ENCODE data around the gene SHISA9.

- TF ChIP-seq SMC3 (IDR thresholded peaks at IDR 0.05; ENCODE audit: low read depth, low read length) (no peak), BHLHE40 (IDR thresholded peaks at IDR 0.05; ENCODE audit: low read depth, low read length) (no peak), RCOR1 (IDR thresholded peaks at IDR 0.05; ENCODE audit: insufficient replicate concordance, low read length) (no peak), FOS (IDR thresholded peaks at IDR 0.05; ENCODE audit: low read depth, low read length) (no peak), CTCF (conservative IDR thresholded peaks at IDR 0.05; ENCODE audit: low read depth, low read length) (no peak), CHD1 (IDR thresholded peaks at IDR 0.05; ENCODE audit: low read depth, low read length) (no peak), CEBPB (IDR thresholded peaks at IDR 0.05; ENCODE audit: low read depth, low read length) (no peak), RAD21 (IDR thresholded peaks at IDR 0.05; ENCODE audit: low read length) (no peak)
Measured at GRCh38 chr16:12927591-12927990, 26.2 kb downstream of the SHISA9 start.
